Measurements from ENCODE around the gene CMTR2. TPM values are rescaled to one million over a fixed set of nuclear protein-coding genes. Genes with fewer than 3 reads are reported as not detected.

The CMTR2 gene
- total and polyA plus RNA-seq, 7 donors, result 4.8 to 25.7 (median 15.5) TPM

Other genes starting within 250 kb of the CMTR2 start
- 1 to 10 TPM in 3 of 4 donors, under 1 TPM in 1; 0.33 to 7.5 (median 3.6) TPM for gene HYDIN, start 58.7 kb downstream of the CMTR2 start, total RNA-seq
- under 1 TPM in 2 of 3 donors, not detected in 1; under 0.01 to 0.35 TPM for gene HYDIN, start 58.7 kb downstream of the CMTR2 start, polyA plus RNA-seq
- 1 to 10 TPM; 3.3 to 8.2 (median 5.2) TPM for gene CALB2, start 69.3 kb upstream of the CMTR2 start, total RNA-seq
- gene CALB2, start 69.3 kb upstream of the CMTR2 start, polyA plus RNA-seq, result 1 to 10 TPM in 2 of 3 donors, not detected in 1; 1.2 to 5.2 TPM
- not detected for gene TLE7, start 152.7 kb upstream of the CMTR2 start, total RNA-seq
- gene TLE7, start 152.7 kb upstream of the CMTR2 start, polyA plus RNA-seq, result not detected
- 10 to 100 TPM in 1 of 4 donors, 1 to 10 TPM in 3; 3.9 to 11.6 (median 7.5) TPM for gene ZNF23, start 172.8 kb upstream of the CMTR2 start, total RNA-seq
- gene ZNF23, start 172.8 kb upstream of the CMTR2 start, polyA plus RNA-seq, result 1 to 10 TPM; 3.0 to 5.4 (median 5.3) TPM
- gene ZNF19, start 199.9 kb upstream of the CMTR2 start, total RNA-seq, result 1 to 10 TPM; 5.2 to 7.4 (median 6.0) TPM
- 1 to 10 TPM; 2.3 to 2.4 (median 2.4) TPM for gene ZNF19, start 199.9 kb upstream of the CMTR2 start, polyA plus RNA-seq
- gene CHST4, start 237.0 kb upstream of the CMTR2 start, total RNA-seq, result not detected
- gene CHST4, start 237.0 kb upstream of the CMTR2 start, polyA plus RNA-seq, result under 1 TPM in 1 of 3 donors, not detected in 2; 0.07 TPM

Data from sigmoid colon (tissue), 7 donors.